Breast epithelium (tissue), 3 donors: ENCODE measurements around the gene THSD7B.

Source experiments
- POLR2AphosphoS5 ChIP-seq, 3 donors: sonication (generic); formaldehyde crosslinking; IDR thresholded peaks; one replicate each; pipeline ENCODE4 v1.6.1; 2017; ENCODE audit warnings: antibody characterized with exemption in 3 of 3
- TF ChIP-seq, protein P1 (sequence below), 3 donors: fragments of 450-650 bp; IDR thresholded peaks; one replicate each; pipeline ENCODE4 v1.5.1; 2016 to 2017; ENCODE audit warnings: antibody characterized with exemption in 3 of 3, mild to moderate bottlenecking in 3 of 3, moderate library complexity in 3 of 3

DNA sequence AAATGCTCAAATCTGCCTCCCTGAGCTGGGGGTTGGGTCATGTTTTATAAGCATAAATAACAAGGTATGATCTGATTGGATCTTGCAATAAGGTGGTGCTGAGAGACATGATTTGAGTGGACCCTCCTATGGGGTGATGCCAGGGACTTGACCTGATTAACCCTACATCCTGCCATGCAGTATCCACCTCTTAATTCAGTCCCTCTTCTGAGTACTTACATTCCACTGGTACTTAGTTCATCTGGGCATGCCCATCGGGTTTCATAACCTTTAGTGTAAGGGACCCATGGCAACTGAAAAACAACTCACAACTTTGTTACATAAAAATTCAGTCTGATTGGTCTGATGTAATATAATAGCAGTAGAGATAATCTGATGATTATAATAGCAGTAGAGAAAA lies 801.0 kb downstream of the THSD7B start:
- TF ChIP-seq, protein P1, sequence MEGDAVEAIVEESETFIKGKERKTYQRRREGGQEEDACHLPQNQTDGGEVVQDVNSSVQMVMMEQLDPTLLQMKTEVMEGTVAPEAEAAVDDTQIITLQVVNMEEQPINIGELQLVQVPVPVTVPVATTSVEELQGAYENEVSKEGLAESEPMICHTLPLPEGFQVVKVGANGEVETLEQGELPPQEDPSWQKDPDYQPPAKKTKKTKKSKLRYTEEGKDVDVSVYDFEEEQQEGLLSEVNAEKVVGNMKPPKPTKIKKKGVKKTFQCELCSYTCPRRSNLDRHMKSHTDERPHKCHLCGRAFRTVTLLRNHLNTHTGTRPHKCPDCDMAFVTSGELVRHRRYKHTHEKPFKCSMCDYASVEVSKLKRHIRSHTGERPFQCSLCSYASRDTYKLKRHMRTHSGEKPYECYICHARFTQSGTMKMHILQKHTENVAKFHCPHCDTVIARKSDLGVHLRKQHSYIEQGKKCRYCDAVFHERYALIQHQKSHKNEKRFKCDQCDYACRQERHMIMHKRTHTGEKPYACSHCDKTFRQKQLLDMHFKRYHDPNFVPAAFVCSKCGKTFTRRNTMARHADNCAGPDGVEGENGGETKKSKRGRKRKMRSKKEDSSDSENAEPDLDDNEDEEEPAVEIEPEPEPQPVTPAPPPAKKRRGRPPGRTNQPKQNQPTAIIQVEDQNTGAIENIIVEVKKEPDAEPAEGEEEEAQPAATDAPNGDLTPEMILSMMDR (IDR thresholded peaks at IDR 0.05): no peak
- TF ChIP-seq POLR2AphosphoS5 (IDR thresholded peaks at IDR 0.05): no peak
